B cell (primary cell): ENCODE results near the gene SLF2. TPM values are rescaled to one million over a fixed set of nuclear protein-coding genes. Genes with fewer than 3 reads are reported as not detected.

Experiments used
- ATAC-seq: fragments of 200-7000 bp; cut with Tn5 transposase; one replicate; pipeline ENCODE4 v1.10.0; 2021; ENCODE audit warnings: low read depth, mild to moderate bottlenecking, moderate number of reproducible peaks, moderate library complexity
- CTCF ChIA-PET: fragments of 350-600 bp; sonication (Branson Sonifier 250); formaldehyde crosslinking; loops from one replicate; lab custom pipeline; 2021; ENCODE audit warnings: antibody characterized with exemption, inconsistent platforms; lab: Charles Lee
- POLR2A ChIA-PET: fragments of 350-600 bp; sonication (Branson Sonifier 250); formaldehyde crosslinking; loops from one replicate; lab custom pipeline; 2021; ENCODE audit warnings: antibody characterized with exemption; lab: Charles Lee
- DNase-seq: peaks from one replicate; pipeline ENCODE4 v3.0.0; 2013
- H2AFZ ChIP-seq: 2 replicates; pipeline ENCODE4 v1.6.1; 2012; ENCODE audit warnings: mild to moderate bottlenecking, low read depth, low read length; ENCODE audit not compliant: insufficient read depth, poor library complexity, severe bottlenecking
- H3K27ac ChIP-seq, 2 donors: 1 replicate in 1 of 2; 2 replicates in 1 of 2; pipeline ENCODE4 v1.5.1; 2012 to 2013; ENCODE audit warnings: low read length in 2 of 2, mild to moderate bottlenecking in 2 of 2, moderate library complexity in 1 of 2
- H3K27me3 ChIP-seq, 4 experiments: fragments of 200-600 bp in 1 of 4; sonication (generic) in 1 of 4; replicated peaks in 1 of 4; 1 replicate in 2 of 4; 2 replicates in 2 of 4; pipeline versions ENCODE4 v1.6.1 to v1.7.0; 2013 to 2016; ENCODE audit warnings: low read length in 3 of 4, mild to moderate bottlenecking in 2 of 4, mixed read lengths in 1 of 4, moderate library complexity in 1 of 4; ENCODE audit not compliant: insufficient read depth in 4 of 4, control insufficient read depth in 3 of 4; ENCODE audit errors: control extremely low read depth in 1 of 4
- H3K36me3 ChIP-seq, 2 experiments: replicated peaks in 1 of 2; 1 replicate in 1 of 2; 2 replicates in 1 of 2; pipeline versions ENCODE4 v1.6.1 to v1.7.1; 2013; ENCODE audit warnings: low read length in 1 of 2; ENCODE audit not compliant: insufficient read depth in 2 of 2, control insufficient read depth in 1 of 2; ENCODE audit errors: control extremely low read depth in 1 of 2, extremely low read depth in 1 of 2
- H3K4me1 ChIP-seq, 2 donors: fragments of 200-600 bp in 1 of 2; sonication (generic) in 1 of 2; 1 replicate in 1 of 2; 2 replicates in 1 of 2; pipeline versions ENCODE4 v1.5.1 to v1.6.1; 2013 to 2017; ENCODE audit warnings: low read length in 2 of 2; ENCODE audit not compliant: control insufficient read depth in 2 of 2, insufficient read depth in 2 of 2
- H3K4me2 ChIP-seq: replicated peaks from 2 replicates; pipeline ENCODE3; 2012; ENCODE audit warnings: mild to moderate bottlenecking, low read depth, low read length; ENCODE audit not compliant: poor library complexity, severe bottlenecking
- H3K4me3 ChIP-seq, 5 experiments: fragments of 200-600 bp in 1 of 5; sonication (generic) in 1 of 5; 1 replicate in 3 of 5; 2 replicates in 2 of 5; pipeline versions ENCODE4 v1.5.1 to v1.7.0; 2011 to 2016; ENCODE audit warnings: low read length in 4 of 5, mild to moderate bottlenecking in 4 of 5, low read depth in 2 of 5, control low read depth in 1 of 5, moderate library complexity in 1 of 5; ENCODE audit not compliant: insufficient read depth in 1 of 5; ENCODE audit errors: control extremely low read depth in 1 of 5, extremely low read depth in 1 of 5
- H3K79me2 ChIP-seq: fragments of 200-600 bp; sonication (generic); one replicate; pipeline ENCODE4 v1.6.0; 2016; ENCODE audit warnings: low read length; ENCODE audit not compliant: control insufficient read depth, insufficient read depth
- H3K9ac ChIP-seq: fragments of 200-600 bp; sonication (generic); 2 replicates; pipeline ENCODE4 v1.6.1; 2017; ENCODE audit warnings: mild to moderate bottlenecking, low read length, moderate library complexity
- H3K9me3 ChIP-seq, 3 donors: one replicate each; pipeline versions ENCODE4 v1.6.1 to v1.7.1; 2013; ENCODE audit warnings: low read length in 2 of 3; ENCODE audit not compliant: control insufficient read depth in 2 of 3, insufficient read depth in 1 of 3; ENCODE audit errors: control extremely low read depth in 1 of 3
- H4K20me1 ChIP-seq: 2 replicates; pipeline ENCODE4 v1.6.0; 2012; ENCODE audit warnings: mild to moderate bottlenecking, low read length; ENCODE audit not compliant: insufficient read depth, control insufficient read depth, poor library complexity, severe bottlenecking
- H3K27ac Mint-ChIP-seq: one replicate; pipeline ENCODE4 v1.8.0; 2021; ENCODE audit warnings: mixed read lengths
- H3K27me3 Mint-ChIP-seq: one replicate; pipeline ENCODE4 v1.8.0; 2021; ENCODE audit warnings: mixed read lengths
- H3K4me1 Mint-ChIP-seq: one replicate; pipeline ENCODE4 v1.8.0; 2021; ENCODE audit warnings: mixed read lengths
- H3K4me3 Mint-ChIP-seq: one replicate; pipeline ENCODE4 v1.8.0; 2021; ENCODE audit warnings: mixed read lengths
- H3K9me3 Mint-ChIP-seq: one replicate; pipeline ENCODE4 v1.8.0; 2022; ENCODE audit warnings: mixed read lengths; ENCODE audit not compliant: insufficient read depth
- CTCF ChIP-seq: fragments of 200-600 bp; IDR thresholded peaks from one replicate; pipeline ENCODE4 v1.8.0; 2022; ENCODE audit warnings: antibody characterized with exemption, mild to moderate bottlenecking
- EZH2 ChIP-seq: IDR thresholded peaks from 2 replicates; pipeline ENCODE4 v1.6.1; 2012; ENCODE audit warnings: borderline replicate concordance, low read depth, mild to moderate bottlenecking, moderate library complexity, low read length; ENCODE audit not compliant: insufficient read depth, poor library complexity, severe bottlenecking
- WGBS: methylation state at CpG from one replicate; pipeline ENCODE4 v1.1.5; 2013; ENCODE audit warnings: missing lambda C conversion rate; ENCODE audit not compliant: insufficient coverage; 5-methylcytosine and 5-hydroxymethylcytosine counted together
- intact Hi-C: fragments of 100-400 bp; cut with micrococcal nuclease; formaldehyde crosslinking; loops from one replicate; pipeline ENCODE4 v1.10.0; 2022
- polyA plus RNA-seq: library from polyadenylated mRNA; depleted of rRNA; stranded (reverse); fragments of >200 nt; gene quantifications from 2 replicates; pipeline ENCODE4 v1.2.3, GENCODE V29; 2012
- total RNA-seq, 2 donors: library from RNA; stranded (reverse); fragments of 120-200 nt in 1 of 2; gene quantifications; 1 replicate in 1 of 2; 2 replicates in 1 of 2; pipeline versions ENCODE4 v1.2.3 to v1.2.4, GENCODE V29; 2013 to 2022

The SLF2 gene
- total and polyA plus RNA-seq, 2 donors (not counting 1 experiment from before 2014, with no cell fraction given), result 11.8 to 65.6 TPM

GRCh38 chr10:100907175-100907574 lies 5.6 kb upstream of the SLF2 start:
- Histone ChIP-seq H2AFZ (no peak overlapping the region), H3K4me2 (no peak overlapping the region), H3K4me3 (no peak overlapping the region), H3K79me2 (no peaks in the 10 kb centered on the region), H3K27me3 (peaks cover 0 to 4% (median 2%) of the 10 kb centered on the region in 4 experiments), H3K9ac (no peak overlapping the region), H3K36me3 (no peaks in the 10 kb centered on the region), H3K9me3 (no peaks in the 10 kb centered on the region), H4K20me1 (no peaks in the 10 kb centered on the region), H3K27ac (no peak overlapping the region), H3K4me1 (peaks cover 5 to 8% of the 10 kb centered on the region in 2 donors)
- POLR2A ChIA-PET, result no interaction called here
- CTCF ChIA-PET, result no interaction called here
- TF ChIP-seq CTCF (no peak), EZH2 (no peak)
- ATAC-seq, result no peak
- peaks cover 6% of the 10 kb centered on the region for H3K4me1 Mint-ChIP-seq
- DNase-seq, result no peak
- no peak overlapping the region for H3K4me3 Mint-ChIP-seq
- H3K27ac Mint-ChIP-seq, result no peak overlapping the region
- intact Hi-C loops, result no loop called here
- peaks cover 6% of the 10 kb centered on the region for H3K27me3 Mint-ChIP-seq
- 13% methylated on average over 1 of the region's 1 CpG for WGBS
- no peaks in the 10 kb centered on the region for H3K9me3 Mint-ChIP-seq

- ATAC-seq, result no peak
These were observed 4.9 kb upstream of the SLF2 start for GRCh38 chr10:100907773-100908363.

More at GRCh38 chr10:100907773-100908363, 4.9 kb upstream of the SLF2 start:
- H3K27me3 Mint-ChIP-seq, result peaks cover 6% of the 10 kb centered on the region
- H3K4me1 ChIP-seq, result peaks cover 7 to 10% of the 10 kb centered on the region in 2 donors
- no peak overlapping the region for H2AFZ ChIP-seq
- H3K4me2 ChIP-seq, result no peak overlapping the region
- intact Hi-C loops, result no loop called here
- ChIA-PET POLR2A (no interaction called here), CTCF (no interaction called here)
- H3K36me3 ChIP-seq, result no peaks in the 10 kb centered on the region
- no peaks in the 10 kb centered on the region for H3K9me3 Mint-ChIP-seq
- H4K20me1 ChIP-seq, result peaks cover under 1% of the 10 kb centered on the region
- H3K9ac ChIP-seq, result no peak overlapping the region
- no peak overlapping the region for H3K27ac ChIP-seq
- H3K4me3 Mint-ChIP-seq, result no peak overlapping the region
- no peak overlapping the region for H3K27ac Mint-ChIP-seq
- peaks cover 1% of the 10 kb centered on the region for H3K79me2 ChIP-seq
- peaks cover 11% of the 10 kb centered on the region for H3K4me1 Mint-ChIP-seq
- no CpG with 5 or more reads among the region's 4 CpGs for WGBS
- no peaks in the 10 kb centered on the region for H3K9me3 ChIP-seq
- H3K27me3 ChIP-seq, result peaks cover 0 to 4% (median under 1%) of the 10 kb centered on the region in 4 experiments
- no peak for DNase-seq
- TF ChIP-seq EZH2, result no peak
- TF ChIP-seq CTCF, result no peak
- H3K4me3 ChIP-seq, result no peak overlapping the region
